GM12892 (cell line): ENCODE results near the gene COLQ.
"Not testable (repeated sequence)": the region's sequence is repeated elsewhere in the genome, so short reads cannot be mapped to it uniquely, and the experiment has no call there.

ENCODE experiments used
- DNase-seq: peaks from one replicate; pipeline ENCODE4 v3.0.0; 2011; ENCODE audit not compliant: insufficient read length
- FAIRE-seq: peaks from 2 replicates; lab custom pipeline; 2011; peaks lifted over from hg19 to GRCh38; lab: Jason Lieb, UNC
- POLR2A ChIP-seq: IDR thresholded peaks from 2 replicates; pipeline ENCODE4 v1.6.1; 2011; ENCODE audit warnings: low read depth, low read length, control low read depth
- POLR2AphosphoS5 ChIP-seq: IDR thresholded peaks from 2 replicates; pipeline ENCODE4 v1.6.1; 2011; ENCODE audit warnings: low read depth, low read length, control low read depth
- TAF1 ChIP-seq: IDR thresholded peaks from 2 replicates; pipeline ENCODE4 v1.6.1; 2011; ENCODE audit warnings: low read depth, mild to moderate bottlenecking, control low read depth, low read length, borderline replicate concordance

COLQ gene

DNA sequence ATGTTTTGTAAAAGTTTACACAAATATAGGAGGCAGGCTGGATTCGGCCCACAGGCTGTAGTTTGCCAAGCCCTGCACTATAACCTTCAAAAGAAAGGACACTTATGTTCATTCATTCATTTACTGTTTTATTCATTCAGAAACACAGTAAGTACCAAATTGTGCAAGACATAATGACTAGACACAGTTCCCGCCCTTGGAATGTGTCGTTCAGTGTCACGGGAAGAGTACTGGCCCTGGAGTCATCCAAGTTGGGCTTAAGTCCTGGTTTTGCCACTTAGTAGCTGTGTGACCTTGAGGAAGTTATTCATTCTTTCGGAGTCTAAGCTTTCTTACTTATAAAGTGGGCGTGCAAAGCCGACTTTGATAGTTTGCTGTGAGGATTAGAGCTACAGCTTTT lies 22.0 kb downstream of the COLQ start:
- DNase-seq (no peak), FAIRE-seq (no peak)
- TF ChIP-seq POLR2AphosphoS5 (no peak), TAF1 (no peak), POLR2A (no peak)

DNA sequence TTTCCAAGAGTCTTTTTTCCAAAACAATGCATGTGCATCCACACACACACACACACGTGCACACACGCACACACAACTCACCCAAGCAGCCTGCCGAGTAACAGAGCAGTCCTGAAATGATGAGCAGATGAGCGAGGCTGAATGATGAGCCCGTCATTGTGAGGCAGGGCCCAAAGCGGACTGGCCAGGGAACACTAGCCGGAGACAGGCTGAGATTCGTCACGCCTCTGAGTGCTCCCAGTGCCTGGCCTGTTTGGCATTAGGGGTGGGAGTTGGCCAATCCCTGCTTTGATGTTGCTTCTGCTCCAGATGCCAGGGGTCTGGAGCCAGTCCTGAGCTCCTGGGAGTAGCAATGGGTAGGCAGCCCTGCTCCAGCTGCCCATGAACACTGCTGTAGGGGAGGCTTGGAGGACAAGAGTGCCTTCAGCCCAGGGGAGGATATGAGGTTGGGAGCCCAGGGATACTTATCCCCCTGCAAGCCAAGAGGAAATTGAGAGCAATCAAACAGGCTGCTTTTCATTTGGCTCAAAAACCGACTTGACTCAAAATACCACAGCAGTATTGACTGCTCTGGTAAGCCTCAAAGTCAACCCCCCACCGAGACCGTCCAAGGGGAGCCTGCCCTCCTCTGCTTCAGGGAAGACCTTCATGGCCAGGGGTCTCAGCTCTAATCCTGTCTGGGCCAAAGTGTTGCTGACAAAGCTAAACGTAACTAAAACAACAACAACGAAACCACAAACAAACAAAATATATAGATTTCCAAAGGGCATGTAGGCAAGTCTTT lies 22.9 kb downstream of the COLQ start:
- DNase-seq (no peak), FAIRE-seq (no peak)
- TF ChIP-seq POLR2AphosphoS5 (no peak), TAF1 (no peak), POLR2A (no peak)

DNA sequence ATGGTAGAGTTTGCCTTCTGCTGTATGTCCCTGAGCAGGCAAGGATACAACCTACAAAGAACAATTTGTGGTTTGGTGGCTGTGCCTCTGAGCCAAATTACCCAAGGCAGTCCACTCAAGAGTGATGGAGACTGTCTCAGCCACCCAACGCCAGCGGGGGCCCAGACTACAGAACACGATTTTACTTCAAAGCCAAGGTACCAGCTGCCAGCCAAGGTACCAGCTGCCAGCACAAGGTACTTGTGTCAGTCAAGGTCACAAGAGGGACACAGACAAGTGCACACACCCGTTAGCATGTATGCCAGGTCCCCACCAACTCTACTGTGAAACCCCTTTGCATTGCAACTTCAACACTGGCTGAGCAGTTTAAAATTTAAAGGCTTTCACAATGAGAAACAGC lies 23.5 kb downstream of the COLQ start:
- TF ChIP-seq POLR2A (no peak), TAF1 (no peak), POLR2AphosphoS5 (no peak)
- FAIRE-seq (no peak), DNase-seq (no peak)

DNA sequence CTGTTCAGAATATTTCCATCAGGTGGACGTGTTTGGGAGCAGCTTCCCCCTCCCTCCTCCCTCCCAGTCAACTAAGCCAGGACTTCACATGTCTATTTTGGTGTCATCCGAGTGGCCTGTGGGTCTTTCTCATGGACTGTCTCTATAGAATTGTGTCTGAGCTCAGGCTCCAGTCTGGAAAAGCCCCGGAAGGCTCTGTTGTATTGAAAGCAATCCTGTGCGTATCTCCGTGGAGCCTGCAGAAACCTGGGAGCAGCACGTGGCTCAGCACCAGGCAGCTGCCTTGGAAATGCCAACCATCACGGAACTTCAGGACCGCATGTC lies 25.2 kb downstream of the COLQ start:
- DNase-seq (no peak), FAIRE-seq (no peak)
- TF ChIP-seq TAF1: no peak
- no peak for TF ChIP-seq POLR2A
- TF ChIP-seq POLR2AphosphoS5: no peak

DNA sequence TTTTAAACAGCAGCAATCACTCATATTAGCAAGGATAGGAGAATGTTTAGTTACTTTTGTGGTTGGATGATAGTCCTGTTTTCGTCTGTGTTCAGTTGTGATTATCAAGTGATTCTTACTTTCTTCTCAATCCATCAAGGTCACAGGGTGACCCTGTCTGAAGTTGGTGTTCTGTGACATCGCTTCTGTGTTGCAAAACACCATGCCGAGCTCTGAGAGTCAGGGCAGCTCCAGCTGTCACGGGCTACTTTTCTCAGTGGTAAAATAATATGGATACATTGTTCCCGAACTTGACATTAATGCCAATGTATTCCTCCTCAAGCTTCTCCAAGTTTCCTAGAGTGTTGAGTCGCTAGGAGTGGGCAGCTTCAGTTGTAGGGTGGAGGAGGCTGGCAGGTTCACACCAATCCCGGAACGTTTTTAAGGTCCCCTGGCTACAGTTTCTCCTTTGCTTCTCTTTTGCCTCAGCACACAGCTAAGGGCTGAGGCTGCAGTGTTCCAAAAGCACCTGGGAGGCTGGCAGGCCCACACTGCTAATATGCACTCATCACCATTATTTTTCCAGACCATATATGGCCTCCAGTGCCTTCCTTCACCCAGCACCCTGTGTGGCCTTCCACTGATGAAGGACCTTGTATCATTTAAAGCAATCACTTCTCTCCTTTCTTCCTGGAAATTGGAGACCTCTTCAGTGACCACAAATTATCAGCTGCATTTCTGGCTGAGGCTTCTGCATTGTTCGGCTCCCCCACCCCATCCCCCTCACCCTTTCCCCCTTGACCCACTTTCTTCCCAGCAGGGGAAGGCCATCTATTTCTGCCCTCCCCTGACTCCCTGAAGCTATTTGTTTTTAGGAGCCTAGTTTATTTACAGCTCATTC lies 25.8 kb downstream of the COLQ start:
- FAIRE-seq: no peak
- no peak for DNase-seq
- no peak for TF ChIP-seq POLR2A
- TF ChIP-seq TAF1: no peak
- TF ChIP-seq POLR2AphosphoS5: no peak

DNA sequence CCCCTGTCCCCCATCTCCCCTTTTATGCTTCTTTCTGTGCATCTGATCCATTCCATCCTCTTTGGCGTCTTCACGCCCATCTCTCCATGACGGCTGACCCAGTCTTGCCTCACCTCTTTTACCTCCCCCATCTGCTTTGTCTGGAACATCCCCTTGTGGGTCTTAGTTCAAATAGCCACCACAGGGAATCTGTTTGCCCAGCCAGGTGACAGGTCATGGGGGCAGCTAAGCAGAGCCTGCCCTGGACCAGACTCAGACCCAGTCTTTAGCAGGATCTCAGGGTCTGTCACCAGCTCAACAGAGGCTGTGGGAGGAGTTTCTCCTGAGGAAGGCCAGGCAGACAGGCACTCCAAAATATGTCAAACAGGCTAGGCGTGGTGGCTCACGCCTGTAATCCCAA lies 28.1 kb downstream of the COLQ start:
- no peak for TF ChIP-seq POLR2A
- no peak for DNase-seq
- no peak for FAIRE-seq

DNA sequence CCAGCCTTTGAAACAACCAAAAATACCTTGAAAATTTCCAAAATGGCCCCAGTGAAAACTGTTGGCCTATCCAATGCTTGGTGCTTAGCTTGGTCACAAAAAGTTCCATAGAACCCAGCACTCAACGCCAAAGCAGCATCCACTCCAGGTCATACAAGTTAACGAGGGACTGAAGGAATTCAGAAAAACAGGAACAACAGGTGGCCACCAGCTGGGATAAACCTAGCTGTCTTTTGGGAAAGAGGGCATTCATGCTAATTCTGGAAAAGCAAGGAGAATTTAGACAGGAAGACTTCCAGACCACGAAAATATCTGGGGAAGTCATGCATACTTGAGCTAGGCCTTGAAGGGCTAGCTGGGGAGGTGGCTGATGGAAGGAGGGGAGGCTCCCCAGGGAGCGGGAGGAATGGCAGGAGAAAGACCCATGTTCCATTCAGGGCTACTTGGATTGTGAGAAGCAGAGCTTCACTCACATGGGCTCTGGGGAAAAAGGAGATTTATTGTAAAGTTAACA lies 28.6 kb downstream of the COLQ start:
- FAIRE-seq (no peak), DNase-seq (no peak)
- TF ChIP-seq POLR2A (no peak), TAF1 (no peak), POLR2AphosphoS5 (no peak)

DNA sequence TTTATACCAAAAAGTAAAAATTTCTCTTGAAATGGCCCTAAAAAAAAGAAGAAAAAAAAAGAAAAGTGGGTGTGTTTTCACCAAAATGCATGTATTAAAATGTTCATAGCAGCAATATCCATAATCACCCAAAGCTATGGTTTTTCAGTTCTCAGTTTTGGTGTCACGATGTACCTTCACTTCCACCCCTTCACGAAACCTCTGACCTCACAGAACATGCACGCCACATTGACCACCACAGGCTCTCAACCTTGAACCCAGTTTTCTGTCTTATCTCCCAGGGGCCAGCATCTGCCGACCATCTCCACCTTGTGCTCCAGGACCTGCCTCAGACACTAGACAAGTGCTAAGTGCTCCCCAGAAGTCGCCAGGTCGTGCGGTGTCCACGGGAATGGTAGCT lies 30.4 kb downstream of the COLQ start:
- FAIRE-seq: no peak
- TF ChIP-seq POLR2A: no peak
- TF ChIP-seq POLR2AphosphoS5: no peak
- TF ChIP-seq TAF1: no peak

DNA sequence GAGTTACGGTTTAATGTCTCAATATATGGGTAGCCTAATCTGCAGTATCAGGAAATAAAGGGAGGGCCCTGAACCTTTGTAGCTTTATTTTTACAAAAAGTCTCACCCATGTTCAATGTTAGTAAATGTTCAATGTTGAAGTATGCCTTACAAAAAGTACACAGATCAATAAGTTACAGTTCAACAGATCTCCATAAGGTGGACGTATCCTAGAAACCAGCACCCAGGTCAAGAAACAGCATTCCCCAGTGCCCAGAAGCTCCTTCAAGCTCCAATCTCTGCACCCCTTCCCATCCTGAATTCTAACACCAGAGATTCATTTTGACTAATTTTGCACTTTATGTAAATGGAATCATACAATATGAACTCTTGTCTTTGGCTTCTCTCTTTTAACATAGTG lies 31.3 kb downstream of the COLQ start:
- TF ChIP-seq POLR2AphosphoS5: no peak
- no peak for TF ChIP-seq POLR2A
- TF ChIP-seq TAF1: no peak
- DNase-seq: no peak
- FAIRE-seq: no peak

More for the DNA sequence above, 30.4 kb downstream of the COLQ start:
- DNase-seq: peak; percentile 26

DNA sequence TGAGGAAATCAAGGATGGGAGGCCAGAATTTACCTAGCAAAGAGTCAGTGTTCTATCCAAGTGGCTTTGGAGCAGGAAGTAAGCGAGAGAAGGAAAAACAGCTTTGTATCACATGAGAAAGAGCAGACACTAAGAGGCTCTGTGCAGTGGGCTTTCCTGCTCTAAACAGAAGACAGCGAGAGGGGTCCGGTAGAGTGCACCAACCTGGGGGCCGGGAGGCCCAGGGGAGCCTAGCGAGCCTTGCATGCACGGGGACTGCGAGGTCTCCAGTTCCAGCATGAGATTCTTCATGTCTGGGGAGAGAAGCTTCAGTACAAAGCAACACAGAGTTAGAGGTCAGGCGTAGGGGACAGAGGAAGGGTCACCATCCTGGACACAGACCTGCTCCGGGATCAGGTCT lies 33.5 kb downstream of the COLQ start:
- DNase-seq (no peak), FAIRE-seq (no peak)
- no peak for TF ChIP-seq POLR2AphosphoS5
- TF ChIP-seq POLR2A: no peak
- TF ChIP-seq TAF1: no peak

DNA sequence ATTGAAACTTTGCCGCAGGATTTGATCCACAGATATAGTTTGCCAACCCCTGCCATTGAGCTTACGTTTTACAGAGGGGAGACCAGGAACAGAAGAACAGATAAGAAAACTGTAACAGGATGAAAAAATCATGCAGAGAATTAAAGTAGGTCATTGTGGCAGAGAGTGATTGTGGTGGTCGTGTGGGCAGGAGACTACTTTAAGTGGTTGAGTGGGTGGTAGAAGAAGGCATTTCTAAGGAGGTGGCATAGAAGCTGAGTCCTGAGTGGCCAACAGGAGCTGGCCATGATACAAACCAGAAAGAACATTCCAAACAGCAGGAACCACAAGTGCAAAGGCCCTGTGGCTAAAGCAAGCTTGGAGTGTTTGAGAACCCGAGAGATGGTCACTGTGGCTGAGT lies 34.5 kb downstream of the COLQ start:
- FAIRE-seq (no peak), DNase-seq (no peak)
- no peak for TF ChIP-seq POLR2AphosphoS5
- no peak for TF ChIP-seq POLR2A
- TF ChIP-seq TAF1: no peak

DNA sequence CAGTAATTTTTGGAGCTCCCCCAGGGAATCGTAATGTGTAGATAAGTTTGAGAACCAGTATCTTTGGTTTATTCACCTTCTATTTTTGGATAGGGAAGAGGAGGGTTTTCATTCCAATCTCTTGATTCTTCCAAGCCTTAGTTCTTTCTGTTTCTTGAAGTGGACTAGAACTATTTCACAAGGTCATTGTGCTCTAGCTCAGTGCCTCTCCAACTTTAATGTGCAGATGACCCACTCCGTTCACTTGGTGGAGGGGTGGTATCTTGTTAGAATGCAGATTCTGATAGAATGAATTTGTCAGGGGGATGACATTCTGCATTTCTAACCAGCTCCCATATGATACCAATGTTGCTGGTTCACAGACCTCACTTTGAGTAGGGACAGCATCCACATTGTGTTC lies 35.5 kb downstream of the COLQ start:
- TF ChIP-seq POLR2A (no peak), TAF1 (no peak), POLR2AphosphoS5 (no peak)
- DNase-seq (no peak), FAIRE-seq (no peak)

DNA sequence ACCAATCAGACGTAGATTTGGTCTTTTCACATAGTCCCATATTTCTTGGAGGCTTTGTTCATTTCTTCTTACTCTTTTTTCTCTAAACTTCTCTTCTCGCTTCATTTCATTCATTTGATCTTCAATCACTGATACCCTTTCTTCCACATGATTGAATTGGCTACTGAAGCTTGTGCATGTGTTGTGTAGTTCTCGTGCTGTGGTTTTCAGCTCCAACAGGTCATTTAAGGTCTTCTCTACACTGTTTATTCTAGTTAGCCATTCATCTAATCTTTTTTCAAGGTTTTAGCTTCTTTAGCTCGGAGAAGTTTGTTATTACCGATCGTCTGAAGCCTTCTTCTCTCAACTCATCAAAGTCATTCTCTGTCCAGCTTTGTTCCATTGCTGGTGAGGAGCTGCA lies 37.0 kb downstream of the COLQ start:
- FAIRE-seq, DNase-seq: not testable (repeated sequence)
